ENCODE results near the gene B3GALT4. TPM values are rescaled to one million over a fixed set of nuclear protein-coding genes. Genes with fewer than 3 reads are reported as not detected.
A peak's percentile ranks its signal among the peaks of the same experiment; 100 is the strongest.

B3GALT4 gene
- total and polyA plus RNA-seq, 2 of the 13 experiments (the other 11 are each of a cell fraction or from before 2014, with no cell fraction given), result 0.04 to 0.27 TPM

- TF ChIP-seq REST (IDR thresholded peaks at IDR 0.05; ENCODE audit: borderline replicate concordance in 1 of 2, low read depth in 1 of 2, low read length in 2 of 2) (no peak), ZNF75D (CRISPR knock-in tag; IDR thresholded peaks at IDR 0.05; ENCODE audit: borderline replicate concordance) (no peak), ATF5 (CRISPR knock-in tag; IDR thresholded peaks at IDR 0.05; ENCODE audit: low read depth) (no peak; the same call in 1 of the 2 replicates), RARA (CRISPR knock-in tag; IDR thresholded peaks at IDR 0.05) (0 out of 2 replicates have a peak, but pooled peaks have one; percentile 2), ZHX1 (CRISPR knock-in tag; IDR thresholded peaks at IDR 0.05; ENCODE audit: low read depth) (0 out of 2 replicates have a peak, but pooled peaks have one; percentile 39), BHLHE40 (IDR thresholded peaks at IDR 0.05; ENCODE audit: low read length) (no peak), ZBTB7A (CRISPR knock-in tag; IDR thresholded peaks at IDR 0.05) (peak; percentile 36; the same call in 1 of the 2 replicates), PHF21A (CRISPR knock-in tag; IDR thresholded peaks at IDR 0.05) (no peak; the same call in 1 of the 2 replicates), PRMT3 (CRISPR knock-in tag; IDR thresholded peaks at IDR 0.05; ENCODE audit: borderline replicate concordance, low read depth) (no peak), ZBTB33 (CRISPR knock-in tag; IDR thresholded peaks at IDR 0.05) (no peak), ONECUT2 (CRISPR knock-in tag; IDR thresholded peaks at IDR 0.05) (no peak), HHEX (CRISPR knock-in tag; IDR thresholded peaks at IDR 0.05) (peak; percentile 36; the same call in 1 of the 2 replicates), MIER2 (CRISPR knock-in tag; IDR thresholded peaks at IDR 0.05) (no peak), NFE2 (CRISPR knock-in tag; IDR thresholded peaks at IDR 0.05) (no peak), ZNF678 (CRISPR knock-in tag; IDR thresholded peaks at IDR 0.05) (peak; percentile 77; the same call in 1 of the 2 replicates), ZNF616 (CRISPR knock-in tag; IDR thresholded peaks at IDR 0.05; ENCODE audit: low read depth) (0 out of 2 replicates have a peak, but pooled peaks have one; percentile 20), ARHGAP35 (CRISPR knock-in tag; IDR thresholded peaks at IDR 0.05; ENCODE audit: borderline replicate concordance) (no peak; the same call in 1 of the 2 replicates)
These were observed 37.0 kb downstream of the B3GALT4 start, which contains the start of gene TAPBP (continued) for GRCh38 chr6:33313709-33314514.
